ENCODE data around the gene CDC37. TPM values are rescaled to one million over a fixed set of nuclear protein-coding genes. Genes with fewer than 3 reads are reported as not detected.

CDC37 gene
- total and polyA plus RNA-seq, 2 experiments from 2014 or later = 229 to 298 TPM

DNA sequence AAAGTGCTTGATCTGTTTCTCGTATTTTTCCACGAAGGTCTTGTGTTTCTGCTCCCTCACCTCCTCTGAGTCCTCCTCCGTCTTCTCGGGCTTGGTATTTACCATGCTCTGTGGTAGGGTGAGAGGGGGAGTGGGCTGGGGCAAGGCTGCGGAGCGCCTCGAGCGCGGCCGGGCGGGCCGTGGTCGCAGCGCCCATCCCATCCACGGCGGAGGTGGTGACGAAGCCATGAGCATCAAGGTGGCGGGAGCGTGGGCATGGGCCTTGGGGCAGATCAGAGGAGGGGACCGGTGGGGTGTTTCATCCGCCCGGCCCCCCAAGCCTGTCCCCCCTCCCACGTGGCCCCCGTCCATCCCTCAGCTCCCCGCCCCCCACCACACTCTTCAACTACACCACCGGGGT lies 7.9 kb downstream of the CDC37 start:
- H3K9me3 ChIP-seq (ENCODE audit: low read depth) = no peaks in the 10 kb centered on the region
- H3K27me3 ChIP-seq = no peaks in the 10 kb centered on the region
- peaks cover 38% of the 10 kb centered on the region for H3K36me3 ChIP-seq
- H3K4me1 ChIP-seq (ENCODE audit: low read depth) = no peaks in the 10 kb centered on the region
- TF ChIP-seq, protein P1, sequence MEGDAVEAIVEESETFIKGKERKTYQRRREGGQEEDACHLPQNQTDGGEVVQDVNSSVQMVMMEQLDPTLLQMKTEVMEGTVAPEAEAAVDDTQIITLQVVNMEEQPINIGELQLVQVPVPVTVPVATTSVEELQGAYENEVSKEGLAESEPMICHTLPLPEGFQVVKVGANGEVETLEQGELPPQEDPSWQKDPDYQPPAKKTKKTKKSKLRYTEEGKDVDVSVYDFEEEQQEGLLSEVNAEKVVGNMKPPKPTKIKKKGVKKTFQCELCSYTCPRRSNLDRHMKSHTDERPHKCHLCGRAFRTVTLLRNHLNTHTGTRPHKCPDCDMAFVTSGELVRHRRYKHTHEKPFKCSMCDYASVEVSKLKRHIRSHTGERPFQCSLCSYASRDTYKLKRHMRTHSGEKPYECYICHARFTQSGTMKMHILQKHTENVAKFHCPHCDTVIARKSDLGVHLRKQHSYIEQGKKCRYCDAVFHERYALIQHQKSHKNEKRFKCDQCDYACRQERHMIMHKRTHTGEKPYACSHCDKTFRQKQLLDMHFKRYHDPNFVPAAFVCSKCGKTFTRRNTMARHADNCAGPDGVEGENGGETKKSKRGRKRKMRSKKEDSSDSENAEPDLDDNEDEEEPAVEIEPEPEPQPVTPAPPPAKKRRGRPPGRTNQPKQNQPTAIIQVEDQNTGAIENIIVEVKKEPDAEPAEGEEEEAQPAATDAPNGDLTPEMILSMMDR (IDR thresholded peaks at IDR 0.05; ENCODE audit: low read depth, low read length) = no peak
- DNase-seq (ENCODE audit: low read depth in 1 of 2, low spot score in 1 of 2) = no peak
- no peak overlapping the region for H3K27ac ChIP-seq
- H3K4me3 ChIP-seq = no peak overlapping the region

DNA sequence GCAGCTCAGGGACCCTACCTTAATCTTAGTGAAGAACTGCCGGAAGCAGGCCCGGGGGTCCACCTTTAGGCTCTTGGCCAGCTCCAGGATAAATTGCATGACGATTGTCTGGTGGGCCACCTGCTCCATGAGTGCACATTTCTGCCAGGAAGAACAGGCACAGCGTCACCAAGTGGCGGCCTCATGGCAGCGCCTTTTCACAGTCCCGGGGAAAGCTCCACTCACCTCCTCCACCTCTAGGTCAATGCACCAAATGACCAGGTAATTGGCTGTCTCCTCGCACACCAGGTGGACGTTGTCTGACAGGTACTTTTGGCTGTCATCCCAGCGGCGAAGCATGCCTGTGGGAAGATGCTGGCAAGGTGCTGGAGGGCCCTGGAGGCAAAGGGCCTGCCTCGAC lies 8.3 kb downstream of the CDC37 start:
- H3K4me1 ChIP-seq (ENCODE audit: low read depth) = no peaks in the 10 kb centered on the region
- H3K36me3 ChIP-seq = peaks cover 38% of the 10 kb centered on the region
- no peaks in the 10 kb centered on the region for H3K9me3 ChIP-seq (ENCODE audit: low read depth)
- DNase-seq (ENCODE audit: low read depth in 1 of 2, low spot score in 1 of 2) = no peak
- no peak overlapping the region for H3K4me3 ChIP-seq
- TF ChIP-seq, protein P1 (IDR thresholded peaks at IDR 0.05; ENCODE audit: low read depth, low read length) = no peak
- no peaks in the 10 kb centered on the region for H3K27me3 ChIP-seq
- no peak overlapping the region for H3K27ac ChIP-seq

DNA sequence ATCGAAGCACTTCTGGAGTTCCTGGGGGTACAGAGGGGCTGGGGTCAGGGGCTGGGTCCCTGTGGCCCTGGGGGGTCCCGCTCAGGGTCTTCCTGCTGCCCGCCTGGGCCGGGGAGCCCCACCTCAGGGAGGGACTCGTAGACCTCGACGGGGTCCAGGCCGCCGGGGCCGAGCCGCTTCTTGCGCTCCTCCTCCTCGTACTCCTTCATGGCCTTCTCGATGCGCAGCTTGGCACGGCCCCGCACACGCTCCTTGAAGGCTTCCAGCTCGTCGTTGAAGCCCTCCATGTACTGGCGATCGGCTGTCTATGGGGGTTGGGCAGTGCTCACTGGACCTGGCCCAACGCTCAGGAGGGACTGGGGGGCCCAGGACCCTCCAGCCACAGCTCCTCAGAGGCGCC lies 10.2 kb downstream of the CDC37 start:
- no peak for DNase-seq (ENCODE audit: low read depth in 1 of 2, low spot score in 1 of 2)
- H3K36me3 ChIP-seq = peaks cover 38% of the 10 kb centered on the region
- no peak overlapping the region for H3K27ac ChIP-seq
- TF ChIP-seq, protein P1 (IDR thresholded peaks at IDR 0.05; ENCODE audit: low read depth, low read length) = no peak
- H3K27me3 ChIP-seq = no peaks in the 10 kb centered on the region
- no peaks in the 10 kb centered on the region for H3K9me3 ChIP-seq (ENCODE audit: low read depth)
- no peak overlapping the region for H3K4me3 ChIP-seq
- no peaks in the 10 kb centered on the region for H3K4me1 ChIP-seq (ENCODE audit: low read depth)

DNA sequence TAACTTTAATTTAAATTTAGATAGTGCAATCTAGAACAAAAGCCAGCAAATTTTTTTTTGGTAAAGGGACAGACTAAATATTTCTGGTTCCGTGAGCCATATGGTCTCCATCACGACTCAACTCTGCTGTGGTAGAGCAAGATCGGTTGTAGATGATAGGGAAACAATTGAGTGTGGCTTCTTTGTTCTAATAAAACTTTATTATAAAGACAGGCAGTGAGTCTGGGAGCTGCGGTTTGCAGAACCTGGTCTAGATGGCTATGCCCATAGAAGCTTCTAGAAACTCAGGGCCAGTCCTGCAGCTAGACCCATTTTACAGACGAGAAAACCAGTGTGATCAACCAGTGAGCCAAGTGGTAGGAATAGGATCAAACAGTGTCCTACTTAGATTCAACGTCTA lies 11.2 kb downstream of the CDC37 start:
- Histone ChIP-seq H3K4me3 (no peak overlapping the region), H3K4me1 (ENCODE audit: low read depth) (no peaks in the 10 kb centered on the region), H3K27ac (no peak overlapping the region), H3K9me3 (ENCODE audit: low read depth) (no peaks in the 10 kb centered on the region), H3K27me3 (no peaks in the 10 kb centered on the region), H3K36me3 (peaks cover 38% of the 10 kb centered on the region)
- TF ChIP-seq, protein P1 (IDR thresholded peaks at IDR 0.05; ENCODE audit: low read depth, low read length) = no peak
- no peak for DNase-seq (ENCODE audit: low read depth in 1 of 2, low spot score in 1 of 2)

DNA sequence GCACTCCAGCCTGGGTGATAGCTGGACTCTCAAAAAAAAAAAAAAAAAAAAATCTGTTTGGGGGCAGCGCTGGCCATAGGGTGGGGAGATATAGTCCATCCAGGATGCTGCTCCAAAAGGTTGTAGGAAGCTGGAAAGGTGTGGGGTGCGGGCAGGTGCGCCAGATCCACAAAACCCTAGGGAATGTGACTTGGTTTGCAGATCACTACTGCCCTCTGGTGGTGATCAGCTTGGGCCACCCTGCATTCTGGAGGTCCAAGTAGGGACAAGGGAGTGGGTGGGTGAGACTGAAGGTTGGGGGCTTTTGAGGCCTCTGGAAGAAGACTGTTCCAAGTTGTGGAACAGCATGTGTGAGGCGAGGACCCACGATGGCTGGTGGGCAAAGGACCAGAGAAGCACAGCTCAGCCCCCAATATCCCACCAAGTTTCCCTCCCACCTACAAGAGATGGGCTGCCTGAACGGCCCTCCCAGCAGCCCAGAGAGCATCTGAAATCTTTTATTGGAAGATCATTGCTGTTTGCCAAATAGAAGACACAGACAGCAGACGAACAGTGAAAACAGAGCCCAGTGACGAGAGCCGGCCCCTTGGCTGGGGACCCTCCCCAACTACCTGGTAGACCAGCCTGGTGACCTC lies 12.6 kb downstream of the CDC37 start:
- H3K9me3 ChIP-seq (ENCODE audit: low read depth) = no peaks in the 10 kb centered on the region

More for the DNA sequence above, 12.6 kb downstream of the CDC37 start:
- TF ChIP-seq, protein P1 (IDR thresholded peaks at IDR 0.05; ENCODE audit: low read depth, low read length) = peak; percentile 91
- no peaks in the 10 kb centered on the region for H3K27me3 ChIP-seq
- no peak overlapping the region for H3K27ac ChIP-seq
- peak; percentile 77 to 81 for DNase-seq (ENCODE audit: low read depth in 1 of 2, low spot score in 1 of 2)
- no peak overlapping the region for H3K4me3 ChIP-seq
- peaks cover 38% of the 10 kb centered on the region for H3K36me3 ChIP-seq
- H3K4me1 ChIP-seq (ENCODE audit: low read depth) = no peaks in the 10 kb centered on the region

Measured in cardiac muscle cell (in vitro differentiated cells and primary cell).